Measurements from ENCODE around the gene HDAC8.

- TF ChIP-seq CTCF (IDR thresholded peaks at IDR 0.05) = no peak
- no peak for TF ChIP-seq POLR2AphosphoS5 (IDR thresholded peaks at IDR 0.05; ENCODE audit: low read depth, low read length)
- no peak for TF ChIP-seq REST (IDR thresholded peaks at IDR 0.05; ENCODE audit: insufficient read depth in 1 of 2, low read depth in 2 of 2, low read length in 1 of 2)
- TF ChIP-seq SIN3A (IDR thresholded peaks at IDR 0.05; ENCODE audit: borderline replicate concordance, insufficient read depth, low read depth, low read length) = no peak
Measured at GRCh38 chrX:72360326-72360725, 212.3 kb downstream of the HDAC8 start.
